Measurements from ENCODE around the gene RAB40C. TPM values are rescaled to one million over a fixed set of nuclear protein-coding genes. Genes with fewer than 3 reads are reported as not detected.

RAB40C gene
- total RNA-seq, 1 experiment from 2014 or later, result 19.9 TPM

DNA sequence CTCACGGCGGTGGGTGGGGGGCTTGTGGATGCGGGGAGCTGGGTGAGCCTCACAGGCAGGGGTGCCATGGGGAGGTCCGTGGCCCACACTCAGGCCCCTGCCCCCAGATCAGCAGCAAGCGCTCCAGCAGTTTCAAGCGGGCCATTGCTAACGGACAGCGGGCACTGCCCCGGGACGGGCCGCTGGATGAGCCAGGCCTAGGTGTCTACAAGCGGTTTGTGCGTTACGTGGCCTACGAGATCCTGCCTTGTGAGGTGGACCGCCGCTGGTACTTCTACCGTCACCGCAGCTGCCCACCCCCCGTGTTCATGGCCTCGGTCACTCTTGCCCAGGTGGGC is 86.7 kb downstream of the RAB40C start:
- no peak for DNase-seq (ENCODE audit: low spot score)
- Histone ChIP-seq H3K4me3 (ENCODE audit: low read depth, low read length, poor library complexity, severe bottlenecking) (no peak overlapping the region), H3K27me3 (replicated peaks; ENCODE audit: insufficient read depth, low read depth, low read length, poor library complexity) (no peaks in the 10 kb centered on the region), H3K9me3 (ENCODE audit: low read depth, low read length, poor library complexity, severe bottlenecking) (no peaks in the 10 kb centered on the region), H3K4me1 (ENCODE audit: insufficient read depth, low read length, poor library complexity, severe bottlenecking) (peaks cover 23% of the 10 kb centered on the region), H3K27ac (ENCODE audit: low read depth, low read length, poor library complexity, severe bottlenecking) (no peak overlapping the region), H3K36me3 (ENCODE audit: insufficient read depth, low read length, poor library complexity, severe bottlenecking) (peaks cover 25% of the 10 kb centered on the region)
- ChIA-PET POLR2A (ENCODE audit: low non-redundant PET) (no interaction called here), CTCF (interaction anchor here (0.6 kb wide), 1 partner anchor 63 kb away, joined by 5 read pairs; no protein-coding TSS in a partner anchor)
- no peak for TF ChIP-seq EZH2 (IDR thresholded peaks at IDR 0.05; ENCODE audit: borderline replicate concordance, low read depth, low read length, poor library complexity, severe bottlenecking)
- TF ChIP-seq, protein P1, sequence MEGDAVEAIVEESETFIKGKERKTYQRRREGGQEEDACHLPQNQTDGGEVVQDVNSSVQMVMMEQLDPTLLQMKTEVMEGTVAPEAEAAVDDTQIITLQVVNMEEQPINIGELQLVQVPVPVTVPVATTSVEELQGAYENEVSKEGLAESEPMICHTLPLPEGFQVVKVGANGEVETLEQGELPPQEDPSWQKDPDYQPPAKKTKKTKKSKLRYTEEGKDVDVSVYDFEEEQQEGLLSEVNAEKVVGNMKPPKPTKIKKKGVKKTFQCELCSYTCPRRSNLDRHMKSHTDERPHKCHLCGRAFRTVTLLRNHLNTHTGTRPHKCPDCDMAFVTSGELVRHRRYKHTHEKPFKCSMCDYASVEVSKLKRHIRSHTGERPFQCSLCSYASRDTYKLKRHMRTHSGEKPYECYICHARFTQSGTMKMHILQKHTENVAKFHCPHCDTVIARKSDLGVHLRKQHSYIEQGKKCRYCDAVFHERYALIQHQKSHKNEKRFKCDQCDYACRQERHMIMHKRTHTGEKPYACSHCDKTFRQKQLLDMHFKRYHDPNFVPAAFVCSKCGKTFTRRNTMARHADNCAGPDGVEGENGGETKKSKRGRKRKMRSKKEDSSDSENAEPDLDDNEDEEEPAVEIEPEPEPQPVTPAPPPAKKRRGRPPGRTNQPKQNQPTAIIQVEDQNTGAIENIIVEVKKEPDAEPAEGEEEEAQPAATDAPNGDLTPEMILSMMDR (conservative IDR thresholded peaks at IDR 0.05; ENCODE audit: low read depth, low read length), result no peak
- no TSS peak for BruUV-seq (replicated peaks)
- intact Hi-C loops (cut with micrococcal nuclease; ENCODE audit: unreplicated experiment), result no loop called here

DNA sequence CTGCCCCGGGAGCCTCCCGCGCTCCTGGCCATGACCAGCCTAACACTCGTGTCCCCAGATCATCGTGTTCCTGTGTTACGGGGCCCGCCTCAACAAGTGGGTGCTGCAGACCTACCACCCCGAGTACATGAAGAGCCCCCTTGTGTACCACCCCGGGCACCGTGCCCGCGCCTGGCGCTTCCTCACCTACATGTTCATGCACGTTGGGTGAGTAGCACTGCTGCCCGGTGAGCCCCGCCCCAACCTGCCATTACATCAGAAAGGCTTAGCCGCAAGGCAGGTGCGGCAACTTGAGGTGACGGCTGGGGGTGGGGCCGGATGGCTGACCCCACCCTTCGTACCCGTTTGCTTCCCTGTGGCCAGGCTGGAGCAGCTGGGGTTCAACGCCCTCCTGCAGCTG is 87.0 kb downstream of the RAB40C start:
- H3K9me3 ChIP-seq (ENCODE audit: low read depth, low read length, poor library complexity, severe bottlenecking), result no peaks in the 10 kb centered on the region
- H3K27me3 ChIP-seq (replicated peaks; ENCODE audit: insufficient read depth, low read depth, low read length, poor library complexity), result no peaks in the 10 kb centered on the region
- no peak overlapping the region for H3K4me3 ChIP-seq (ENCODE audit: low read depth, low read length, poor library complexity, severe bottlenecking)
- intact Hi-C loops (cut with micrococcal nuclease; ENCODE audit: unreplicated experiment), result no loop called here
- H3K27ac ChIP-seq (ENCODE audit: low read depth, low read length, poor library complexity, severe bottlenecking), result no peak overlapping the region
- H3K4me1 ChIP-seq (ENCODE audit: insufficient read depth, low read length, poor library complexity, severe bottlenecking), result peaks cover 27% of the 10 kb centered on the region
- DNase-seq (ENCODE audit: low spot score), result no peak
- POLR2A ChIA-PET (ENCODE audit: low non-redundant PET), result no interaction called here
- TF ChIP-seq EZH2 (IDR thresholded peaks at IDR 0.05; ENCODE audit: borderline replicate concordance, low read depth, low read length, poor library complexity, severe bottlenecking), result no peak
- TF ChIP-seq, protein P1 (conservative IDR thresholded peaks at IDR 0.05; ENCODE audit: low read depth, low read length), result no peak
- H3K36me3 ChIP-seq (ENCODE audit: insufficient read depth, low read length, poor library complexity, severe bottlenecking), result peaks cover 26% of the 10 kb centered on the region
- CTCF ChIA-PET, result no interaction called here
- no TSS peak for BruUV-seq (replicated peaks)

DNA sequence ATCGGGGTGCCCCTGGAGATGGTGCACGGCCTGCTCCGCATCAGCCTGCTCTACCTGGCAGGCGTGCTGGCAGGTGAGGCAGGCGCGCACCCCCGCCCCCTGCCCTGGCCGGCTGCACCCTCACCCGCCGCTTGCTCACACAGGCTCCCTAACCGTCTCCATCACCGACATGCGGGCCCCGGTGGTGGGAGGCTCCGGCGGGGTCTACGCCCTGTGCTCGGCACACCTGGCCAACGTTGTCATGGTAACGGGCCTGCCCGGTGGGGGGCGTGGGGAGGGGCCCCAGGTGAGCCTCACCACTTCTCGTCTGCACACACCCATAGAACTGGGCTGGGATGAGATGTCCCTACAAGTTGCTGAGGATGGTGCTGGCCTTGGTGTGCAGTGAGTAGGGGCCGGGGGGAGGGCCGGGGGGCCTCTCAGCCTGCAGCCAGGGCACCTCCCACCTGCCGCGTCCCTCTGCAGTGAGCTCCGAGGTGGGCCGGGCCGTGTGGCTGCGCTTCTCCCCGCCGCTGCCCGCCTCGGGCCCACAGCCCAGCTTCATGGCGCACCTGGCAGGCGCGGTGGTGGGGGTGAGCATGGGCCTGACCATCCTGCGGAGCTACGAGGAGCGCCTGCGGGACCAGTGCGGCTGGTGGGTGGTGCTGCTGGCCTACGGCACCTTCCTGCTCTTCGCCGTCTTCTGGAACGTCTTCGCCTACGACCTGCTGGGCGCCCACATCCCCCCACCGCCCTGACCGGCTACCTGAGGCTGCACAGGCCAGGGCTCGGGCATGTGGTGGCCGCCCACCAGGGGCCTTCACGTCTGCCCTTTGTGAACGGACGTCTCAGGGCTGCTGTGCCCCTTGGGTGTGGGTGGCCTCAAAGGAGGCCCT is 87.7 kb downstream of the RAB40C start:
- CTCF ChIA-PET, result no interaction called here
- POLR2A ChIA-PET (ENCODE audit: low non-redundant PET), result no interaction called here
- DNase-seq (ENCODE audit: low spot score), result no peak

More for the DNA sequence above, 87.7 kb downstream of the RAB40C start:
- intact Hi-C loops (cut with micrococcal nuclease; ENCODE audit: unreplicated experiment), result no loop called here
- H3K9me3 ChIP-seq (ENCODE audit: low read depth, low read length, poor library complexity, severe bottlenecking), result no peaks in the 10 kb centered on the region
- TF ChIP-seq EZH2 (IDR thresholded peaks at IDR 0.05; ENCODE audit: borderline replicate concordance, low read depth, low read length, poor library complexity, severe bottlenecking), result no peak
- no peaks in the 10 kb centered on the region for H3K27me3 ChIP-seq (replicated peaks; ENCODE audit: insufficient read depth, low read depth, low read length, poor library complexity)
- BruUV-seq (replicated peaks), result no TSS peak
- peaks cover 31% of the 10 kb centered on the region for H3K4me1 ChIP-seq (ENCODE audit: insufficient read depth, low read length, poor library complexity, severe bottlenecking)
- no peak overlapping the region for H3K27ac ChIP-seq (ENCODE audit: low read depth, low read length, poor library complexity, severe bottlenecking)
- H3K36me3 ChIP-seq (ENCODE audit: insufficient read depth, low read length, poor library complexity, severe bottlenecking), result peaks cover 29% of the 10 kb centered on the region
- H3K4me3 ChIP-seq (ENCODE audit: low read depth, low read length, poor library complexity, severe bottlenecking), result no peak overlapping the region
